OCI-LY1 (cell line): ENCODE measurements around the gene PCDH15.
"Not testable (repeated sequence)": the region's sequence is repeated elsewhere in the genome, so short reads cannot be mapped to it uniquely, and the experiment has no call there.

Source experiments
- H2AFZ ChIP-seq: fragments of 200-600 bp; sonication (generic), shearing (Covaris generic); 2 replicates; pipeline ENCODE4 v1.6.0; 2014; ENCODE audit warnings: antibody characterized with exemption, mild to moderate bottlenecking, low read length
- H3F3A ChIP-seq: fragments of 200-600 bp; sonication (generic), shearing (Covaris generic); 2 replicates; pipeline ENCODE4 v1.6.0; 2014; ENCODE audit warnings: mild to moderate bottlenecking, antibody characterized with exemption, low read length, moderate library complexity; ENCODE audit not compliant: insufficient read depth
- H3K27ac ChIP-seq: fragments of 200-600 bp; sonication (generic); 2 replicates; pipeline ENCODE4 v1.5.1; 2014; ENCODE audit warnings: low read length, mixed run types, mild to moderate bottlenecking, low read depth; ENCODE audit not compliant: poor library complexity, severe bottlenecking
- H3K27me3 ChIP-seq: fragments of 200-600 bp; sonication (generic); 2 replicates; pipeline ENCODE4 v1.6.0; 2014; ENCODE audit warnings: antibody characterized with exemption, mild to moderate bottlenecking, low read length, moderate library complexity; ENCODE audit not compliant: insufficient read depth
- H3K36me3 ChIP-seq: fragments of 200-600 bp; sonication (generic); 2 replicates; pipeline ENCODE4 v1.6.1; 2014; ENCODE audit warnings: mild to moderate bottlenecking, antibody characterized with exemption, low read length, moderate library complexity, mixed read lengths; ENCODE audit not compliant: insufficient read depth
- H3K4me1 ChIP-seq: fragments of 200-600 bp; sonication (generic); 2 replicates; pipeline ENCODE4 v1.5.1; 2014; ENCODE audit warnings: mild to moderate bottlenecking, low read length, moderate library complexity; ENCODE audit not compliant: insufficient read depth, severe bottlenecking
- H3K4me2 ChIP-seq: fragments of 200-600 bp; sonication (generic), shearing (Covaris generic); 2 replicates; pipeline ENCODE4 v1.6.1; 2014; ENCODE audit warnings: low read length
- H3K4me3 ChIP-seq: fragments of 200-600 bp; sonication (generic); 2 replicates; pipeline ENCODE4 v1.5.1; 2014; ENCODE audit warnings: low read length, low read depth, mild to moderate bottlenecking, mixed read lengths; ENCODE audit not compliant: poor library complexity, severe bottlenecking
- H3K79me2 ChIP-seq: fragments of 200-600 bp; shearing (Covaris generic); 2 replicates; pipeline ENCODE4 v1.6.1; 2016; ENCODE audit warnings: mixed run types, low read length, mixed read lengths; ENCODE audit not compliant: insufficient read depth
- H3K9ac ChIP-seq: fragments of 200-600 bp; sonication (generic), shearing (Covaris generic); 2 replicates; pipeline ENCODE4 v1.6.1; 2014; ENCODE audit warnings: mild to moderate bottlenecking, low read length, mixed read lengths
- H3K9me2 ChIP-seq: fragments of 200-600 bp; sonication (generic), shearing (Covaris generic); 2 replicates; pipeline ENCODE4 v1.6.1; 2014; ENCODE audit warnings: low read depth, mild to moderate bottlenecking, low read length, mixed read lengths
- H3K9me3 ChIP-seq: fragments of 200-600 bp; shearing (Covaris generic); 2 replicates; pipeline ENCODE4 v1.6.1; 2014; ENCODE audit warnings: low read length, mixed read lengths
- H4K20me1 ChIP-seq: fragments of 200-600 bp; sonication (generic), shearing (Covaris generic); 2 replicates; pipeline ENCODE4 v1.6.0; 2016; ENCODE audit warnings: mild to moderate bottlenecking, low read length; ENCODE audit not compliant: insufficient read depth
- CTCF ChIP-seq: fragments of 200-600 bp; sonication (generic), shearing (Covaris generic); IDR thresholded peaks from 2 replicates; pipeline ENCODE4 v1.5.1; 2017; ENCODE audit warnings: mild to moderate bottlenecking, antibody characterized with exemption, low read length, moderate library complexity, mixed read lengths
- EZH2 ChIP-seq: fragments of 200-600 bp; sonication (generic), shearing (Covaris generic); IDR thresholded peaks from 2 replicates; pipeline ENCODE4 v1.8.0; 2017; ENCODE audit warnings: borderline replicate concordance, mixed run types, mild to moderate bottlenecking, antibody characterized with exemption, low read length, moderate library complexity, mixed read lengths

PCDH15 gene

GRCh38 chr10:54531296-54531695 is 269.7 kb downstream of the PCDH15 start:
- Histone ChIP-seq H3K4me3 (no peak overlapping the region), H3K36me3 (no peaks in the 10 kb centered on the region), H3K9me3 (no peaks in the 10 kb centered on the region), H3K27ac (no peak overlapping the region), H3K9me2 (no peaks in the 10 kb centered on the region), H3K79me2 (no peaks in the 10 kb centered on the region), H3K9ac (no peak overlapping the region), H2AFZ (no peak overlapping the region), H3F3A (no peaks in the 10 kb centered on the region), H3K4me2 (no peak overlapping the region), H4K20me1 (no peaks in the 10 kb centered on the region), H3K4me1 (no peaks in the 10 kb centered on the region), H3K27me3 (no peaks in the 10 kb centered on the region)
- TF ChIP-seq CTCF, result no peak
- TF ChIP-seq EZH2, result no peak

GRCh38 chr10:54530299-54530698 is 270.7 kb downstream of the PCDH15 start:
- Histone ChIP-seq H3K9me2 (no peaks in the 10 kb centered on the region), H3K79me2 (no peaks in the 10 kb centered on the region), H3K9me3 (no peaks in the 10 kb centered on the region), H3K4me1 (no peaks in the 10 kb centered on the region), H3F3A (no peaks in the 10 kb centered on the region), H3K9ac (no peak overlapping the region), H3K36me3 (no peaks in the 10 kb centered on the region), H3K4me3 (no peak overlapping the region), H3K27me3 (no peaks in the 10 kb centered on the region), H3K4me2 (no peak overlapping the region), H3K27ac (no peak overlapping the region), H2AFZ (no peak overlapping the region), H4K20me1 (no peaks in the 10 kb centered on the region)
- TF ChIP-seq EZH2 (no peak), CTCF (no peak)

GRCh38 chr10:54525816-54526215 is 275.2 kb downstream of the PCDH15 start:
- H3K79me2 ChIP-seq, result no peaks in the 10 kb centered on the region
- no peak overlapping the region for H3K27ac ChIP-seq
- TF ChIP-seq EZH2 (no peak), CTCF (no peak)
- no peaks in the 10 kb centered on the region for H3K27me3 ChIP-seq
- no peaks in the 10 kb centered on the region for H3K4me1 ChIP-seq
- H3K9me2 ChIP-seq, result no peaks in the 10 kb centered on the region
- H3K9me3 ChIP-seq, result no peaks in the 10 kb centered on the region
- no peaks in the 10 kb centered on the region for H3F3A ChIP-seq
- H4K20me1 ChIP-seq, result no peaks in the 10 kb centered on the region
- H3K9ac ChIP-seq, result no peak overlapping the region
- no peak overlapping the region for H3K4me3 ChIP-seq
- H3K36me3 ChIP-seq, result no peaks in the 10 kb centered on the region
- H3K4me2 ChIP-seq, result no peak overlapping the region
- H2AFZ ChIP-seq, result no peak overlapping the region

- H3K9me3 ChIP-seq, H4K20me1 ChIP-seq, H3K27ac ChIP-seq, H2AFZ ChIP-seq, H3K27me3 ChIP-seq, H3K4me1 ChIP-seq, H3K36me3 ChIP-seq, H3F3A ChIP-seq, H3K4me2 ChIP-seq, H3K9ac ChIP-seq, H3K4me3 ChIP-seq, H3K9me2 ChIP-seq, H3K79me2 ChIP-seq: not testable (repeated sequence)
Observed at GRCh38 chr10:54515244-54515643, 285.8 kb downstream of the PCDH15 start.
